H9 (cell line): Measurements from ENCODE around the gene NUMBL. TPM values are rescaled to one million over a fixed set of nuclear protein-coding genes. Genes with fewer than 3 reads are reported as not detected.

Experiments
- DNase-seq: peaks from one replicate; pipeline ENCODE4 v3.0.0-alpha.2; 2017
- H2AFZ ChIP-seq: one replicate; pipeline ENCODE4 v1.6.1; 2013; ENCODE audit warnings: mild to moderate bottlenecking, low read length, control low read depth, moderate library complexity
- H2AK5ac ChIP-seq: 2 replicates; pipeline ENCODE4 v1.6.1; 2013; ENCODE audit warnings: low read length, control low read depth, mixed read lengths; ENCODE audit not compliant: insufficient read length
- H2BK120ac ChIP-seq: one replicate; pipeline ENCODE4 v1.6.1; 2013; ENCODE audit warnings: low read depth, mild to moderate bottlenecking, low read length, control low read depth, inconsistent platforms; ENCODE audit not compliant: poor library complexity, severe bottlenecking
- H2BK12ac ChIP-seq: 2 replicates; pipeline ENCODE4 v1.6.1; 2013; ENCODE audit warnings: low read length, control low read depth, mixed read lengths, low read depth; ENCODE audit not compliant: insufficient read length
- H2BK15ac ChIP-seq: 2 replicates; pipeline ENCODE4 v1.6.1; 2013; ENCODE audit warnings: low read depth, low read length, control low read depth
- H2BK20ac ChIP-seq: one replicate; pipeline ENCODE4 v1.6.1; 2013; ENCODE audit warnings: low read depth, mild to moderate bottlenecking, low read length, control low read depth, inconsistent platforms; ENCODE audit not compliant: poor library complexity, severe bottlenecking
- H2BK5ac ChIP-seq: 2 replicates; pipeline ENCODE4 v1.6.1; 2013; ENCODE audit warnings: low read length, control low read depth, mixed read lengths; ENCODE audit not compliant: insufficient read length
- H3K14ac ChIP-seq: 2 replicates; pipeline ENCODE4 v1.6.1; 2013; ENCODE audit warnings: low read length, control low read depth; ENCODE audit not compliant: insufficient read depth
- H3K18ac ChIP-seq: 2 replicates; pipeline ENCODE4 v1.6.1; 2013; ENCODE audit warnings: low read depth, mild to moderate bottlenecking, mixed read lengths, low read length, control low read depth; ENCODE audit not compliant: insufficient read length
- H3K23ac ChIP-seq: 2 replicates; pipeline ENCODE4 v1.6.1; 2013; ENCODE audit warnings: low read length, control low read depth, mixed read lengths, low read depth; ENCODE audit not compliant: insufficient read length
- H3K23me2 ChIP-seq: 2 replicates; pipeline ENCODE4 v1.6.1; 2013; ENCODE audit warnings: low read depth, mild to moderate bottlenecking, mixed read lengths, low read length, control low read depth; ENCODE audit not compliant: insufficient read length, poor library complexity, severe bottlenecking
- H3K27ac ChIP-seq: 2 replicates; pipeline ENCODE4 v1.5.1; 2013; ENCODE audit warnings: low read length, control low read depth, mixed read lengths, low read depth; ENCODE audit not compliant: insufficient read length
- H3K27me3 ChIP-seq: 2 replicates; pipeline ENCODE4 v1.6.1; 2013; ENCODE audit warnings: low read length, control low read depth, inconsistent platforms; ENCODE audit not compliant: insufficient read depth
- H3K4ac ChIP-seq: 2 replicates; pipeline ENCODE4 v1.6.1; 2013; ENCODE audit warnings: low read depth, mild to moderate bottlenecking, control low read depth, inconsistent platforms, low read length, moderate library complexity
- H3K4me1 ChIP-seq: 2 replicates; pipeline ENCODE4 v1.6.1; 2013; ENCODE audit warnings: low read length, control low read depth, inconsistent platforms; ENCODE audit not compliant: insufficient read depth
- H3K4me2 ChIP-seq: 2 replicates; pipeline ENCODE4 v1.6.1; 2013; ENCODE audit warnings: low read length, control low read depth, mixed read lengths; ENCODE audit not compliant: insufficient read length, insufficient read depth
- H3K56ac ChIP-seq: 2 replicates; pipeline ENCODE4 v1.6.1; 2013; ENCODE audit warnings: low read depth, mild to moderate bottlenecking, mixed read lengths, low read length, control low read depth; ENCODE audit not compliant: insufficient read length
- H3K79me1 ChIP-seq: 2 replicates; pipeline ENCODE4 v1.6.1; 2013; ENCODE audit warnings: low read depth, mild to moderate bottlenecking, moderate library complexity, low read length, control low read depth, inconsistent platforms; ENCODE audit not compliant: insufficient read depth, poor library complexity, severe bottlenecking
- H3K79me2 ChIP-seq: 2 replicates; pipeline ENCODE4 v1.6.1; 2013; ENCODE audit warnings: low read length, control low read depth, inconsistent platforms; ENCODE audit not compliant: insufficient read depth
- H3K9ac ChIP-seq: 2 replicates; pipeline ENCODE4 v1.6.1; 2013; ENCODE audit warnings: low read length, control low read depth, mixed read lengths; ENCODE audit not compliant: insufficient read length; ENCODE audit errors: extremely low read depth
- H3K9me3 ChIP-seq: one replicate; pipeline ENCODE4 v1.6.1; 2013; ENCODE audit warnings: low read depth, low read length, inconsistent platforms; ENCODE audit not compliant: control insufficient read depth
- H3T11ph ChIP-seq: one replicate; pipeline ENCODE4 v1.6.1; 2013; ENCODE audit warnings: mild to moderate bottlenecking, low read length, control low read depth, inconsistent platforms
- H4K20me1 ChIP-seq: one replicate; pipeline ENCODE4 v1.6.1; 2013; ENCODE audit not compliant: control insufficient read depth, insufficient read length, insufficient read depth
- H4K5ac ChIP-seq: 2 replicates; pipeline ENCODE4 v1.6.1; 2013; ENCODE audit warnings: low read depth, mild to moderate bottlenecking, mixed read lengths, low read length, control low read depth; ENCODE audit not compliant: insufficient read length
- H4K8ac ChIP-seq: replicated peaks from 2 replicates; pipeline ENCODE4 v1.6.1; 2013; ENCODE audit warnings: low read length, control low read depth, mixed read lengths, low read depth; ENCODE audit not compliant: insufficient read length
- H4K91ac ChIP-seq: 2 replicates; pipeline ENCODE4 v1.6.1; 2013; ENCODE audit warnings: low read depth, mild to moderate bottlenecking, moderate library complexity, mixed read lengths, low read length, control low read depth; ENCODE audit not compliant: insufficient read length
- H3K27ac Mint-ChIP-seq, 3 experiments: 2 replicates in 2 of 3; 3 replicates in 1 of 3; pipeline ENCODE4 v1.8.0; 2020 to 2021; ENCODE audit warnings: mixed read lengths in 3 of 3, mild to moderate bottlenecking in 1 of 3, moderate library complexity in 1 of 3
- H3K27me3 Mint-ChIP-seq: 2 replicates; pipeline ENCODE4 v1.8.0; 2021; ENCODE audit warnings: low read depth, mild to moderate bottlenecking, moderate library complexity, mixed read lengths
- H3K36me3 Mint-ChIP-seq, 3 experiments: 2 replicates in 2 of 3; 3 replicates in 1 of 3; pipeline ENCODE4 v1.8.0; 2020 to 2021; ENCODE audit warnings: low read depth in 3 of 3, mixed read lengths in 3 of 3; ENCODE audit not compliant: insufficient read depth in 1 of 3
- H3K4me1 Mint-ChIP-seq, 2 experiments: 2 replicates each; pipeline ENCODE4 v1.8.0; 2020; ENCODE audit warnings: mixed read lengths in 2 of 2
- H3K4me3 Mint-ChIP-seq, 2 experiments: 2 replicates in 1 of 2; 3 replicates in 1 of 2; pipeline ENCODE4 v1.8.0; 2020 to 2021; ENCODE audit warnings: mild to moderate bottlenecking in 2 of 2, mixed read lengths in 2 of 2, moderate library complexity in 1 of 2
- H3K9me3 Mint-ChIP-seq, 2 experiments: 2 replicates in 1 of 2; 3 replicates in 1 of 2; pipeline ENCODE4 v1.8.0; 2020; ENCODE audit warnings: mild to moderate bottlenecking in 2 of 2, mixed read lengths in 2 of 2, moderate library complexity in 1 of 2
- CTCF ChIP-seq: fragments of 200-600 bp; sonication (generic); conservative IDR thresholded peaks from 3 replicates; pipeline ENCODE4 v1.8.0; 2021; ENCODE audit warnings: antibody characterized with exemption, mild to moderate bottlenecking
- WGBS: extraction: QIAGEN DNeasy Blood & Tissue Kit; methylation state at CpG from one replicate; pipeline ENCODE4 v1.1.7; 2013; ENCODE audit warnings: missing lambda C conversion rate, low lambda C conversion rate, mixed read lengths; ENCODE audit not compliant: insufficient read length; ENCODE audit errors: extremely low coverage; 5-methylcytosine and 5-hydroxymethylcytosine counted together
- total RNA-seq: library from RNA; stranded (reverse); gene quantifications from 2 replicates; pipeline ENCODE4 v1.2.1, GENCODE V29; 2021

NUMBL gene
- total RNA-seq, 1 experiment from 2014 or later = 34.5 TPM

GRCh38 chr19:40623403-40624251, 66.8 kb downstream of the NUMBL start:
- H2AK5ac ChIP-seq = no peak overlapping the region
- no peak overlapping the region for H2AFZ ChIP-seq
- no peak overlapping the region for H3K23ac ChIP-seq
- no peaks in the 10 kb centered on the region for H3K27me3 Mint-ChIP-seq
- H3K56ac ChIP-seq = no peak overlapping the region
- peak overlapping the region; percentile 54; the same call in 1 of the 2 replicates for H3K14ac ChIP-seq
- no peak overlapping the region for H2BK5ac ChIP-seq
- no peak overlapping the region for H2BK20ac ChIP-seq
- H3K9ac ChIP-seq = no peak overlapping the region
- H3K18ac ChIP-seq = peak overlapping the region; percentile 1
- H3K79me2 ChIP-seq = no peaks in the 10 kb centered on the region
- peaks cover 16 to 23% of the 10 kb centered on the region in 2 experiments for H3K4me1 Mint-ChIP-seq
- no peak overlapping the region for H4K91ac ChIP-seq
- no peak overlapping the region for H2BK12ac ChIP-seq
- H3K27me3 ChIP-seq = no peaks in the 10 kb centered on the region
- no peaks in the 10 kb centered on the region for H3K23me2 ChIP-seq
- peak overlapping the region; percentile 61 to 70 for H3K4me3 Mint-ChIP-seq
- no peak overlapping the region for H3K27ac ChIP-seq
- no peak for TF ChIP-seq CTCF
- H4K8ac ChIP-seq = no peak overlapping the region
- H4K20me1 ChIP-seq = no peaks in the 10 kb centered on the region
- no peak overlapping the region for H2BK15ac ChIP-seq
- peaks cover 38 to 79% (median 66%) of the 10 kb centered on the region in 3 experiments; a peak in 6 of 7 replicates for H3K36me3 Mint-ChIP-seq
- H3K9me3 Mint-ChIP-seq = peaks cover 0 to 3% of the 10 kb centered on the region in 2 experiments; a peak in 3 of 5 replicates
- H3K9me3 ChIP-seq = no peaks in the 10 kb centered on the region
- H3K79me1 ChIP-seq = no peaks in the 10 kb centered on the region
- H3K4ac ChIP-seq = no peak overlapping the region
- peak; percentile 97 for DNase-seq
- H3K4me2 ChIP-seq = peak overlapping the region; percentile 54
- H4K5ac ChIP-seq = no peak overlapping the region
- no peak overlapping the region for H2BK120ac ChIP-seq
- peak overlapping the region; percentile 38 to 98 (median 95); a peak in 5 of 7 replicates for H3K27ac Mint-ChIP-seq
- H3K4me1 ChIP-seq = no peaks in the 10 kb centered on the region
- WGBS = no CpG with 5 or more reads among the region's 41 CpGs
- H3T11ph ChIP-seq = no peak overlapping the region
